HuH-7 (cell line): ENCODE results near the gene LRRC4B.
"Not testable (repeated sequence)": the region's sequence is repeated elsewhere in the genome, so short reads cannot be mapped to it uniquely, and the experiment has no call there.

Source experiments
- DNase-seq: peaks from one replicate; pipeline ENCODE4 v3.0.0; 2011; ENCODE audit warnings: low spot score

LRRC4B gene

DNA sequence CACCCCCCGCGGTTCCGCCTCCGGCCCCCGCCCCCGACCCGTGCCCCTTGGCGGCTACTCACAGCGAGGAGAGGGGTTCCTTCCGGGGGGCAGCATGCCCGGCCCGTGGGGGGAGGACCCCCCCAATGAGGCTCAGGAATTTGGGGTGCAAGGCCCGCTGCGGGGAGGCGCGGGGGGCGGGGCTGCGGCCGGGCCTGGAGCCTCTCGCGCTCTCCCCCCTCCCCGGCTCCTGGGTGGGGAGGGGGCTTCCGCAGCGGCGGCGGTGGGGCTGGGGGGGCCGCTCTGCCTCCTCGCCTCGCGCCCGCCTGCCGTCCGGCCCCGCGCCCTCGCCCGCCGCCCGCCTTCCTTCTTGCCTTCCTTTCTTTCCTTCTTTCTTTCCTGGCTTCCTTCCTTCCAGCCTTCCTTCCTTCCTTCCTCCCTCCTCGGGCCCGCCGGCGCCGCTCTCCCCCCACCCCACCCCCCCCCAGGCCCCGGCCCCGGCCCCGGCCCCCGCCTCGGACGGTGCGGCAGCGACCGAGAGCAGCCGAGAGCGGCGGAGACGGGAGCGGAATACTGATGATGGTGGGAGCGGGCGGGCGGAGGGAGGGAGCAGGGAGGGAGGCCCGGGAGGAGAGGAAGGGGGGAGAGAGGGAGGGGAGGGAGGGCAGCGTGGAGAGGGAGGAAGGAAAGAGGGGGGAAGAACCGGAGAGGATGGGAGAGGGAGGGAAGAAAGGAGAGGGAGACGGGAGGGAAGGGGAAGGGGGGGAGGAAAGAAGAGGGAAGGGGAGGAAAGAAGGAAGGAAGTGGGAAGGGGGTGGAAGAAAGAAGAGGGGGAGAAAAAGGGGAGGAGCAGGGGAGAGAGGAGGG is at the start of gene LRRC4B:
TSS of gene LRRC4B (minus strand) at position 554 of the 846 bp plus-strand sequence. CDS start 19,597 bp downstream, outside the sequence.
- peak; percentile 7 for DNase-seq

GRCh38 chr19:50612504-50613404 is 44.5 kb upstream of the LRRC4B start:
- DNase-seq = not testable (repeated sequence)

- no peak for DNase-seq
Observed at GRCh38 chr19:50607874-50608785, 39.9 kb upstream of the LRRC4B start.

DNA sequence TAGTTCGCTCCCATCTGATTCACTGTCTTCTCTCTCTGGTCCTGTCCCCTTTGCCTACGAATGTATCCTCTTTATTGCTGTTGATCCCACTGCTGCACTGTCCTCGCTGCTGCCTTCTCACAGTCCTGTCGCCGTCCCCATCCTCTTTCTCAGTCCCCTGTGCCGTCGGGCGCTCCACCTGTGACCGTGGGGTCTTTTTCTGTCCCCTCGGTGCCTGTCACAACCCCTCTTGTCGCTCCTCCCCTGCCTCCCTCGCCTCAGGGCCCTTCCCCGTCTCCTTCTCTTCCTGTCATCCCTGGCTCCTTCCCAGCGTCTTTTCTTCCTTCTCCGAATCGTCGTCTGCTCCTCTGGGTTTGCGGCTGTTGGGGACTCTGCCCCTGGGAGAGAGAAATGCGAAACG is 39.2 kb upstream of the LRRC4B start:
- DNase-seq = no peak

DNA sequence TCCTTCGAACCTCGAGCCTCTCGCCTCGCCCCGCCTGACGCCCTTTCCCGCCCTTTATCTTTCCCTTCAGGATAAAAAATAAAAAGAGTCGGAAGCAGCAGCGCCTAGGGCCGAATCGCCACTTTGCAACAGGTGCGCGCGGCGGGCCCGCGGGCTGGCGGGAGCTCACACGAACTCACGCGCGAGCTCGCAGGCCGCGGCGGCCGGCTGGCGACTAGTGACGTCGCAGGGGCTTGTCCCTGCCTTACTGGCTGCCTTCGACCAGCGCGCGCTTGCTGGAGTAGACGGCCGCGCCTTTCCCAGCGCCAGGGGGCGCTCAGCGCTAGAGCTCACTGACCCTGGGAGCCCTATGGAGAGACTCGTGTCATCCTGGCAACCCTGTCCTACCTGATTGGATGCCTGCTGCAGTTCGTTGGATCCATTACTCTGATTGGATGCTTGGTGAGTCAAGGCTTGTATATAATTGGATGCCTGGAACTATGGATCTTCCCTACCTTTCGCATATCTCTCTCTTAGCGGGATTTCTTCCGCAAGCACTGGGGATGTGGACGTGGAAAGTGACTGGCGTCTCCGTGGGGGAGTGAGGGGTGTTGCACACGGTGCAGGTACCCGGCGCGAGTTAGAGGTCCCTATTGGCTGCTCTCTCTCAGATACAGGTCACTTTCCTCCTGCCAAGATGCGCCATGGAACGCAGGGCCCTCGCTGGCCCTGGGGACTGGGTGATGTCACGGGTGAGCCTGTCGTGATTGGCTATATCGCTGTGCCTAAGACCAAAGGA is 38.0 kb upstream of the LRRC4B start:
- not testable (repeated sequence) for DNase-seq

DNA sequence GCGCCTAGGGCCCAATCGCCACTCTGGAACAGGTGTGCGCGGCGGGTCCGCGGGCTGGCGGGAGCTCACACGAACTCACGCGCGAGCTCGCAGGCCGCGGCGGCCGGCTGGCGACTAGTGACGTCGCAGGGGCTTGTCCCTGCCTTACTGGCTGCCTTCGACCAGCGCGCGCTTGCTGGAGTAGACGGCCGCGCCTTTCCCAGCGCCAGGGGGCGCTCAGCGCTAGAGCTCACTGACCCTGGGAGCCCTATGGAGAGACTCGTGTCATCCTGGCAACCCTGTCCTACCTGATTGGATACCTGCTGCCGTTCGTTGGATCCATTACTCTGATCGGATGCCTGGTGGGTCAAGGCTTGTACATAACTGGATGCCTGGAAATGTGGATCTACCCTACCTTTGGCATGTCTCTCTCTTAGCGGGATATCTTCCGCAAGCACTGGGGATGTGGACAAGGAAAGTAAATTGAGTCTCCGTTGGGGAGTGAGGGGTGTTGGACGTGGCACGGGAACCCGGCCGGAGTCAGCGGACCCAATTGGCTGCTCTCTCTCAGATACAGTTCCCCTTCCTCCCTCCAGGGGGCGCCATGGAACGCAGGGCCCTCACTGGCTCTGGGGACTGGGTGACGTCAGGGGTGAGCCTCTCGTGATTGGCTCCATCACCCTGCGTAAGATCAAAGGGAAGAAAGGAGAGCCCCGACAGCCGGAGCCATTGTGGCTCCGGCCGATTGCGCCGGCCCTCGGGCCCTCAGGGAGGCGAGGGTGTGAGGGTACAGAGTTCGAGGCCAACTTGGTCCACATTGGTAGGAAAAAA is 36.2 kb upstream of the LRRC4B start:
- DNase-seq = not testable (repeated sequence)

DNA sequence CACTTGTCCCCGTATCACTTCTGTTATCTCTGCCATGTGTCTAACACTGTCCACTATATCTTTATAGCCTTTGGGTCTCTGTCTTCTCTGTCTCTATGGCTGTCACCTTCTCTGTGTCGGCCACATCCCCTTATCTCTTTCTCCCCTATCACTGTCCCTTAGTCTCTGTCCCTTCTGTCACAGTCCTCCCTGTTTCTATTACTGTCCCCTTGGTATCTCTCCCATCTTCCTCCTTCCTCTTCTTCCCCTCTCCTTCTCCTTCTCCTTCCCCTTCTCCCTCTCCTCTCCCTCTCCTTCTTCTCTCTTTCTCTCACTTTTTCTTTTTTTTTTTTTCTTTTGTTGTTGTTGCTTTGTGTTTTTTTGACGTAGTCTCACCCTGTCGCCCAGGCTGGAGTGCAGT is 34.7 kb upstream of the LRRC4B start:
- no peak for DNase-seq

- no peak for DNase-seq
Observed at GRCh38 chr19:50602496-50602895, 34.3 kb upstream of the LRRC4B start.

GRCh38 chr19:50602089-50602422 is 33.8 kb upstream of the LRRC4B start:
- no peak for DNase-seq

DNA sequence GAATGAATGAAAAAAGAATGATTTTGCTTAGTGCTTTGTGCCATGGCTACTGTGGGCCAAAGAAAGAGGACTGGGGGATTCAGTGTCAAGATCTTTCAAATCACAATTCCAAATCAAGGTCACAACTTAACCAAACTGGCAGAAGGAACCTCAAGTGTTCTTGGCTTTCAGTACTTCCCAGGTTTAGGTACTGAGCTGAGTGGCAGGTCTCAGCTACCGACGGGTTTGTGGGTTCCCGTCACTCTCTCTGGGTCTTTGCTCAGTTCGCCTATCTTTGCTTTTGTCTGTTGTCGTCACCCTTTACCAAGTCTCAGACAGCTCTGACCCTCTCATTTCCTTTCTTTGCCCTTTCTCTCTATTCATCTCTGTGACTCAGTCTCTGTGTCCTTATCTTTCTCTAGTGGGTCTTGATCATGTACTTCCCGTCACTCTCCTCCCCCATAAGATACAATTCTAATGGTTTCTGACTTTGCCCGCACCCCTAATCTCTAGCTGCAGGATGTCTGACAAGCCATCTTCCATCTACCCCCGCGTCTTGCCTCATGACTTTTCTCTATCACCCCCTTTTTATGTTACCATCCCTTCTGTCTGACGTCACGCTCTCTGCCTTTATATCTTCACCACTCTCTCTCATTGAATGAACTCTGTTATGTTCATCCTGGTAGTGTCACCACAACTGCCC is 33.3 kb upstream of the LRRC4B start:
- DNase-seq = no peak

- no peak for DNase-seq
Observed at GRCh38 chr19:50599427-50599826, 31.2 kb upstream of the LRRC4B start.

- no peak for DNase-seq
Observed at GRCh38 chr19:50590191-50590590, 22.0 kb upstream of the LRRC4B start.

- not testable (repeated sequence) for DNase-seq
Observed at GRCh38 chr19:50581795-50582660, 13.8 kb upstream of the LRRC4B start.

DNA sequence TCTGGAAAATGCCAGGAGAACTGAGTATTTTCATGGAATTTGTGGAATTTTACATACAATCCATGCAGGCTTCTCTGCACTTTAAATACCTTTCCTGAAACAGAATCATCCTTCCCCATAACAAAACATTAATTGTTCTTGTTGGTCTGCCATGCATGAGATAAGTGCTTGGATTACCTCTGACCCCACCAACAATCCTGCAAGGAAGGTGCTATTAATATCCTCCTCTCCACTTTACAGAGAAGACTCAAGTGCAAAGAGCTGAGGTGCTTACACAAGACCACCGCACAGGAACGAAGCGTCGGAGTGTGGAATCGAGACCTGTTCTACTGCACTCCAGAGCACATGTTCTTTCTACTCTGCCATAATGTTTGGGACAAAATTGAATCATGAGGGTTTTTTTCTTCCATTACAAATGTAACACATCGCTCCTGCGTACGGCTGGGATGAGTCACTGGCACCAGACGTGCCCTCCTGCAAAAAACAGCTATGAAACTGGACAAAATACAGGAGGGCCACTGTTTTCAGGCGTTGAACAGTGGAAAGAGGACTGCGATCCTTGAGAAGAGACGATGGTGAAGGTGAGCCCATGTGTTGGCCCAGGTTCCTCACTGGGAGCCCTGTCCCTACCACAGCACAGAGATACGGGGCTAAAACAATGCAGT is 12.9 kb upstream of the LRRC4B start:
- DNase-seq = no peak

DNA sequence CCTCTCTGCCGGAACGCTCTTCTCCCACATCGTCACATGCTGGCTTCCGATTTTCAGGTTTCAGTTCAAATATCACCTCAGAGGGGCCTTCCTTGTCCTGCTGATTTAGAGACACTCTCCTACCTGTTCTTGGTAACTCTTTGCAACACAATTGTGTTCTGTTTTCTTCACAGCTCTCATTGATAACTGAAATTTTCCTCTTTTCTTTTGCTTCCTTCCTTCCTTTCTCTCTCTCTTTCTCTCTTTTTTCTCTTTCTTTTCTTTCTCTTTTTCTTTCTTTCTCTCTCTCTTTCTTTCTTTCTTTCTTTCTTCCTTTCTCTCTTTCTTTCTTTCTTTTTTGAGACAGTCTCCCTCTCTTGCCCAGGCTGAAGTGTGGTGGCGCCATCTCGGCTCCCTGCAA is 12.0 kb upstream of the LRRC4B start:
- DNase-seq = no peak

- not testable (repeated sequence) for DNase-seq
Observed at GRCh38 chr19:50576769-50577168, 8.5 kb upstream of the LRRC4B start.

DNA sequence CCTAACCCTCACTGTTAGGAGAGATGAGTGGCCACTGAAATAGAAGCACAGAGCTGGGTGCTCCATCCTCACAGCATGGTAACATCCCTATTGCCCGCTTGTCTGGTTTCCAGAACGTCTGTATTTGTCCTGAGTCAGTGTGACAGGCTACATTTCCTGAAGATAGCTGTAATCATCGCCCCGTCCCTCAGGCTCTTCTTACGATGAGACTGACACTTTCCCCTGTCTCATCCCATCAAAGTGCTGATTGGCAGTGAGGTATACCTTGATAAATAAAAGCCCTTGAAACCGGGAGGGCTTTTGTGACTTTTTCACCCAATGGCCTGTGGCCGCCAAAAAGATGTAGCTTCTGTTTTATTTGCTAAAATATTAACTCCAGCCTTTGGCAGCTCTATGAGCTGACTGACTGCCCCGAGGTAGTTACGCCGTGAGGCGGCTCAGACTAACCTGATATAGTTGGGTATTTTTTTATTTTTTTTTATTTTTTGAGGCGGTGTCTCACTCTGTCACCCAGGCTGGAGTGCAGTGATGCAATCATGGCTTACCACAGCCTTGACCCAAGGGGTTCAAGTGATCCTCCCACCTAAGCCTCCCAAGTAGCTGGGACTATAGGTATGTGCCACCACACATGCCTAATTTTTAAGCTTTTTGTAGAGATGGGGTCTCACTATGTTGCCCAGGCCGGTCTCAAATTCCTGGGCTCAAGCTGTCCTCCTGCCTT is 5.7 kb upstream of the LRRC4B start:
- DNase-seq = no peak
